T-cell (primary cell): Measurements from ENCODE around the gene BTG4. TPM values are rescaled to one million over a fixed set of nuclear protein-coding genes. Genes with fewer than 3 reads are reported as not detected.
A peak's percentile ranks its signal among the peaks of the same experiment; 100 is the strongest.

ENCODE experiments used
- ATAC-seq, 4 experiments: fragments of 200-7000 bp in 3 of 4; fragments of 150-1000 bp in 1 of 4; cut with Tn5 transposase; replicated peaks in 1 of 4; 1 replicate in 3 of 4; 2 replicates in 1 of 4; pipeline ENCODE4 v1.10.0; 2021; ENCODE audit warnings: moderate library complexity in 3 of 4, mild to moderate bottlenecking in 2 of 4, moderate number of reproducible peaks in 1 of 4
- CTCF ChIA-PET, 2 donors: fragments of 300-600 bp; sonication (Branson Sonifier 250); formaldehyde crosslinking; loops; one replicate each; lab custom pipeline; 2022; ENCODE audit warnings: antibody characterized with exemption in 2 of 2; lab: Charles Lee
- POLR2A ChIA-PET, 2 donors: fragments of 300-600 bp; sonication (Branson Sonifier 250); formaldehyde crosslinking; loops; one replicate each; lab custom pipeline; 2022; ENCODE audit warnings: antibody characterized with exemption in 2 of 2; lab: Charles Lee
- DNase-seq, 35 experiments: peaks; one replicate each; pipeline versions ENCODE4 v3.0.0 to v3.0.0-alpha.2; 2013 to 2023
- H3K27ac ChIP-seq: one replicate; pipeline ENCODE4 v1.5.1; 2013; ENCODE audit warnings: low read length
- H3K27me3 ChIP-seq, 2 experiments: replicated peaks in 1 of 2; 1 replicate in 1 of 2; 2 replicates in 1 of 2; pipeline versions ENCODE4 v1.6.1 to v1.7.0; 2013; ENCODE audit warnings: low read length in 1 of 2, mixed read lengths in 1 of 2; ENCODE audit not compliant: control insufficient read depth in 2 of 2, insufficient read depth in 2 of 2; ENCODE audit errors: extremely low read depth in 1 of 2
- H3K36me3 ChIP-seq, 2 donors: 1 replicate in 1 of 2; 2 replicates in 1 of 2; pipeline versions ENCODE4 v1.6.1 to v1.7.0; 2013; ENCODE audit warnings: low read length in 1 of 2; ENCODE audit not compliant: control insufficient read depth in 2 of 2, insufficient read depth in 1 of 2; ENCODE audit errors: extremely low read depth in 1 of 2
- H3K4me1 ChIP-seq, 2 experiments: 1 replicate in 1 of 2; 2 replicates in 1 of 2; pipeline versions ENCODE4 v1.6.1 to v1.7.0; 2013; ENCODE audit warnings: low read length in 2 of 2, mixed read lengths in 1 of 2; ENCODE audit not compliant: insufficient read depth in 2 of 2, control insufficient read depth in 1 of 2; ENCODE audit errors: extremely low read depth in 1 of 2
- H3K4me3 ChIP-seq, 2 donors: 1 replicate in 1 of 2; 2 replicates in 1 of 2; pipeline versions ENCODE4 v1.5.1 to v1.7.0; 2013; ENCODE audit warnings: mild to moderate bottlenecking in 2 of 2, low read length in 1 of 2, moderate library complexity in 1 of 2; ENCODE audit not compliant: control insufficient read depth in 1 of 2; ENCODE audit errors: extremely low read depth in 1 of 2
- H3K9me3 ChIP-seq: 2 replicates; pipeline ENCODE4 v1.7.0; 2013
- H3K27ac Mint-ChIP-seq, 2 donors: one replicate each; pipeline ENCODE4 v1.8.0; 2020 to 2021; ENCODE audit warnings: mild to moderate bottlenecking in 2 of 2, mixed read lengths in 2 of 2
- H3K27me3 Mint-ChIP-seq, 2 donors: one replicate each; pipeline ENCODE4 v1.8.0; 2021 to 2022; ENCODE audit warnings: mixed read lengths in 2 of 2
- H3K36me3 Mint-ChIP-seq: one replicate; pipeline ENCODE4 v1.8.0; 2021; ENCODE audit warnings: mixed read lengths
- H3K4me1 Mint-ChIP-seq, 3 donors: one replicate each; pipeline ENCODE4 v1.8.0; 2020 to 2022; ENCODE audit warnings: mixed read lengths in 3 of 3, mild to moderate bottlenecking in 1 of 3
- H3K4me3 Mint-ChIP-seq, 3 donors: one replicate each; pipeline ENCODE4 v1.8.0; 2020 to 2022; ENCODE audit warnings: mild to moderate bottlenecking in 3 of 3, mixed read lengths in 3 of 3, moderate library complexity in 3 of 3
- H3K9me3 Mint-ChIP-seq, 3 donors: one replicate each; pipeline ENCODE4 v1.8.0; 2020 to 2022; ENCODE audit warnings: mixed read lengths in 3 of 3
- WGBS: methylation state at CpG from one replicate; pipeline ENCODE4 v1.1.5; 2013; ENCODE audit warnings: missing lambda C conversion rate; ENCODE audit not compliant: insufficient coverage; 5-methylcytosine and 5-hydroxymethylcytosine counted together
- total RNA-seq, 35 experiments: library from RNA in 6 of 35; stranded (reverse) in 6 of 35; fragments of 120-200 nt in 1 of 35; gene quantifications; one replicate each; pipeline versions ENCODE4 v1.2.1 to v1.2.4 and lab custom pipeline; 2013 to 2026

Gene BTG4
- total RNA-seq, 5 donors from 2014 or later (not counting 1 experiment from before 2014, with no cell fraction given) = not detected

DNA sequence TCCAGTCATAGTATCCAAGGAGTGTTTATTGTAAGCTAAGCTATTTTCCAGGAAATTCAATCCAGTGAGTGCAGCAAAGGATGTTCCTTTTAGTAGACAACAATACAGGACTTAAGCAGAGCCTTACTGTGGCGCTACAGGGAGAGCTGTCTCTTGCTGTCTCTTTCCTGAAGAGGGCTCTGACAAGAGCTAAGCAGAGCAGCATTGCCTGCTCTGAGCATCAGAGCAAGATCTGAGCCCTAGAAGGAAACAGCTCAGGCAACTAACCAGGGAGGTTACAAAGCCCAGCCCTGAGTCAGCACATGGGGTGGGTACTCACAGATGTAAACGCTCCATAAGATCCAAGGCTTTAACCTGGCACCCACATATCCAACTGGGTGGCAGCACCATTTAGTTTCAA is 36.3 kb upstream of the BTG4 start:
- ChIA-PET POLR2A (no interaction called here), CTCF (no interaction called here)
- Histone ChIP-seq H3K36me3 (no peaks in the 10 kb centered on the region), H3K27me3 (peaks cover 0 to 6% of the 10 kb centered on the region in 2 experiments), H3K4me3 (no peak overlapping the region), H3K4me1 (no peaks in the 10 kb centered on the region), H3K9me3 (no peaks in the 10 kb centered on the region), H3K27ac (no peak overlapping the region)
- DNase-seq (no peak), ATAC-seq (no peak)
- H3K27ac Mint-ChIP-seq = no peak overlapping the region
- H3K27me3 Mint-ChIP-seq = peaks cover 7 to 32% of the 10 kb centered on the region in 2 donors
- no CpG with 5 or more reads among the region's 2 CpGs for WGBS
- H3K9me3 Mint-ChIP-seq = no peaks in the 10 kb centered on the region
- no peak overlapping the region for H3K4me3 Mint-ChIP-seq
- H3K36me3 Mint-ChIP-seq = no peaks in the 10 kb centered on the region
- H3K4me1 Mint-ChIP-seq = no peaks in the 10 kb centered on the region

DNA sequence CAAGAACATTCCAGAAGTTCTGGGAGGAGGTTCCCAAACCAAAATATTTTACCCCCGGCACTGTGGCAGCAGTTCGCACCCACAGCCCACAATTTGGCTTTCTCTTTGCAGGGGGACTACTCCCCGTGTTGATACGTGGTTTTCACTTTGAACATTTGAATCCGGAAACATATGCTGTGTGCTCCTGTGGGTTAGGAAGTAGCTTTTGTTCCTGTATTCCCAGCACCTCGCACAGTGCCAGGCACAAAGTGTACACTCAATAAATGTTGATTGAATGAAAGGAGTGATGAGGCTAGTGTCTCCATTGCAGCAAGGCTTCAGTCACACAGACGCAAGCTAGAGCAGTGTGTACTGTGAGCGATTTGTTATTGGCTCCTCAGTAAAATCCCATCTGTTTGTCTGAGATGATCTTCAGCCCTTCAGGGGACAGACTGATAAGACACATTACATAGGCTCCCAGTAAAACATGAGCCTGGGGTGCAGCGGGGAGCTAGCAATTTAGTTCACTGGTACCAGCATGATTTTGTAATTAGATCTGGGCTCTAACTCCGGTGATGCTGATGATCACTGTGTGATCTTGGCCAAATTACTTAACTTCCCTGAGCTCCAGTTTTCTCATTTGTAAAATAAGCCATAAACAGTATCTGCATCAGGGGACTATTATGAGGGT is 30.6 kb upstream of the BTG4 start:
- ATAC-seq = no peak
- ChIA-PET POLR2A (no interaction called here), CTCF (interaction anchor here (0.7 to 0.9 kb wide), 3 partner anchors 9 to 299 kb away, joined by 3 read pairs; no protein-coding TSS in a partner anchor)
- H3K9me3 Mint-ChIP-seq = no peaks in the 10 kb centered on the region
- no peak overlapping the region for H3K27ac Mint-ChIP-seq
- Histone ChIP-seq H3K9me3 (no peaks in the 10 kb centered on the region), H3K36me3 (no peaks in the 10 kb centered on the region), H3K4me1 (peaks cover 12 to 26% of the 10 kb centered on the region in 2 experiments), H3K27me3 (peaks cover 0 to 32% of the 10 kb centered on the region in 2 experiments), H3K27ac (no peak overlapping the region), H3K4me3 (no peak overlapping the region)
- no peaks in the 10 kb centered on the region for H3K36me3 Mint-ChIP-seq
- H3K4me1 Mint-ChIP-seq = peaks cover 22 to 38% (median 29%) of the 10 kb centered on the region in 3 donors
- H3K4me3 Mint-ChIP-seq = peak overlapping the region in 1 of 3 donors; percentile 86
- DNase-seq = peak in 1 of 35 experiments; percentile 13
- WGBS = 53% methylated on average over 7 of the region's 10 CpGs
- peaks cover 20 to 67% of the 10 kb centered on the region in 2 donors for H3K27me3 Mint-ChIP-seq

DNA sequence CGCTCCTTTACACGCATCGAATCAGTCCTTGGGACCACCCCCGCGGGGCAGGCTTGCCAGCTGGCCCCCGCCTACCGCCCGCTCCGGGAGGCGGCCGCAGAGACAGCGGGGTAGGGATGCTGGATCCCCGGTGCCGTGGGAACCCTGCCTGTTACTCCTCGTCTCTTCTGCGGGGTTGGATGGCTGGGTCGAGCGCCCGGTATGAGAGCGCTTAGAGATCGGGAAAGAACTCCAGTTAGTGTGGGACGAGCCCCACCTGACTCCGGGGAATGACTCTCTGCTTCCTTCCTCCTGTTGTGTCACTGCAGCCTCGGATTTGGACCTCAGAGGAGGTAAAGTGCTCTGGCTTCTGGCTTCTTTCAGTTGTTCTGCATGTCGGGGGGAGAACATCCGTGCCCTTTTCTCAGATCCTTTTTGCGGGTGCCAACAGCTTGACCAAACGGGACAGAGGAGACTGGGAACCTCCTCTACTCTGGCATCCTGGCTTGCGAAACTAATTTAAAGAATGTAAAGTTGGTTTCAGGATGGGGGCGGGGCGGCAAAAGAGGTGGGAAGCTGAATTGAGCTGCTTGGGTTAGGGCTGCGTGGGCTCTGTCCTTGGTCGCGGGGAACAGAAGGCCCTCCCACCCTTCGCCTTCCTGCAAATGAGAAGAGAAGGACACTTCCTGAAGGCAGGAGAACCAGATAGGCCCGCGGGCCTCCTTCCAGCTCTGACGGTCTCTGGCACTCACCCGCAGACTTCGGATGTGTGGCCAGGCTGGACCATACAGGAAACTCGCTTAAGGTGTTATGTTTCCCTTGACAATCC is 29.3 kb upstream of the BTG4 start:
- ATAC-seq = peak in 2 of 4 experiments; percentile 10 to 13
- ChIA-PET CTCF (interaction anchor here (0.5 to 0.7 kb wide), 2 partner anchors 10 to 685 kb away, joined by 3 to 4 read pairs; no protein-coding TSS in a partner anchor), POLR2A (no interaction called here)
- H3K27me3 ChIP-seq = peaks cover 0 to 32% of the 10 kb centered on the region in 2 experiments
- H3K4me1 Mint-ChIP-seq = peaks cover 22 to 38% (median 29%) of the 10 kb centered on the region in 3 donors
- no peaks in the 10 kb centered on the region for H3K9me3 ChIP-seq
- no peaks in the 10 kb centered on the region for H3K36me3 ChIP-seq
- peaks cover 27 to 73% of the 10 kb centered on the region in 2 donors for H3K27me3 Mint-ChIP-seq
- H3K4me3 Mint-ChIP-seq = peak overlapping the region; percentile 67 to 86 (median 67)
- H3K36me3 Mint-ChIP-seq = no peaks in the 10 kb centered on the region
- no peak overlapping the region for H3K27ac ChIP-seq
- H3K9me3 Mint-ChIP-seq = no peaks in the 10 kb centered on the region
- WGBS = 10% methylated on average over 33 of the region's 41 CpGs
- peak in 1 of 35 experiments; percentile 8 for DNase-seq
- H3K4me3 ChIP-seq = peak overlapping the region; percentile 41 to 78
- H3K4me1 ChIP-seq = peaks cover 12 to 26% of the 10 kb centered on the region in 2 experiments
- H3K27ac Mint-ChIP-seq = no peak overlapping the region

DNA sequence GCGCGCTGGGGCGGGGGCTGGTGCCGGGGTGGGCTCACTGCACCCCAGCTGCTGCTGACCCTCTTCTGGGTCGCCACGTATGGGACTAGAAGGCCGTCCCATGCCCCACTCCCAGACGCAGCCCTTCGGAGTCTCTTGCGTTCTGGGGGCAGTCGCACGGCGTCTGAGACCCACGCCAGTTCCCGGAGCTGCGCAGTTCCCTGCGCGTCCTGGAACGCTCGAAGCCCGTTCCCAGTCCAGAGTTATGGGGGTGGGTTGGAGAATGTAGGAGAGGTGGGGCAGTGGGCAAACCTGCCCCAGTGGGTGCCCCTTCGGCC is 28.7 kb upstream of the BTG4 start:
- Histone ChIP-seq H3K27ac (no peak overlapping the region), H3K9me3 (no peaks in the 10 kb centered on the region), H3K27me3 (peaks cover 0 to 32% of the 10 kb centered on the region in 2 experiments), H3K4me3 (peak overlapping the region; percentile 41 to 78), H3K4me1 (peaks cover 12 to 26% of the 10 kb centered on the region in 2 experiments), H3K36me3 (no peaks in the 10 kb centered on the region)
- no peak overlapping the region for H3K27ac Mint-ChIP-seq
- CTCF ChIA-PET = no interaction called here
- H3K4me3 Mint-ChIP-seq = peak overlapping the region in 2 of 3 donors; percentile 67 to 86
- no peaks in the 10 kb centered on the region for H3K36me3 Mint-ChIP-seq
- ATAC-seq = peak; percentile 4 to 23 (median 7)
- peaks cover 22 to 38% (median 29%) of the 10 kb centered on the region in 3 donors for H3K4me1 Mint-ChIP-seq
- WGBS = under 1% methylated on average over 14 of the region's 22 CpGs
- peak in 1 of 35 experiments; percentile 11 for DNase-seq
- POLR2A ChIA-PET = no interaction called here
- no peaks in the 10 kb centered on the region for H3K9me3 Mint-ChIP-seq
- H3K27me3 Mint-ChIP-seq = peaks cover 32 to 76% of the 10 kb centered on the region in 2 donors

DNA sequence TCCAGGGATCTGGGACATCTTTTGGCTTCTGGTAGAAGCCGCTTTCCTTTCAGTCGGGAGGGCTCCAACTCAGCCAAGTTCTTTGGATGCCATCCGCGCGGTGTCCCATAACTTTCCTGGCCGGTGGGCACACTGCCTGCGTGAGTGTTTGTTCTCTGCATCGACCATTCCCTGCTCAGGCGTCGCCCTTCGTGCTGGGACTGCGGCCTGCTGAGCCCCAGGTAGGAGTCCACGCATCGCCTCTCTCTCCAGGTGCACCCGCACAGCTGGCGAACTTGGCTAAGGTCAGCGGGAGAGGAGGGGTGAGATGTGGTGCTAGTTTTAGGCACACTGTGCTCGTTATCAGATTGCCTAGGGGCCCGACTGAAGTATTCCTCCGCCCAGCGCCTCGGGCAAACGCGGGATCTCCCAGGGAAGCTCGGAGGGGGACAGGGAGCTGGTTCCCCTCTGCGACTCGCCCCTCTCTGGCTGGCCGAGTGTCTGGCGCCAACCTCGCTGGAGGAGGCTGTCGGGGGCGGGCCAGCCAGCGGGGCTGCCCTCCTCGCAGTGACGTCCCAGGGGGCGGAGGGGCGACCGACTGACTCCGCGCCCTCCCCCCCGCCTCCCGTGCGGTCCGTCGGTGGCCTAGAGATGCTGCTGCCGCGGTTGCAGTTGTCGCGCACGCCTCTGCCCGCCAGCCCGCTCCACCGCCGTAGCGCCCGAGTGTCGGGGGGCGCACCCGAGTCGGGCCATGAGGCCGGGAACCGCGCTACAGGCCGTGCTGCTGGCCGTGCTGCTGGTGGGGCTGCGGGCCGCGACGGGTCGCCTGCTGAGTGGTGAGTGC is 28.1 kb upstream of the BTG4 start, which contains the start of gene LAYN:
Gene LAYN (plus strand): TSS at position 607 of the 823 bp plus-strand sequence. CDS start 124 bp downstream, at position 731.
- H3K27me3 ChIP-seq = peaks cover 0 to 32% of the 10 kb centered on the region in 2 experiments
- no peak within 1 kb of the TSS for H3K27ac ChIP-seq

More for the DNA sequence above, 28.1 kb upstream of the BTG4 start, which contains the start of gene LAYN:
- ATAC-seq (peak; percentile 47 to 64 (median 54)), DNase-seq (peak in 25 of 35 experiments; percentile 11 to 55 (median 31))
- ChIA-PET CTCF (no interaction called here), POLR2A (no interaction called here)
- peaks cover 32 to 76% of the 10 kb centered on the region in 2 donors for H3K27me3 Mint-ChIP-seq
- no peaks in the 10 kb centered on the region for H3K36me3 ChIP-seq
- H3K4me1 Mint-ChIP-seq = peaks cover 22 to 38% (median 29%) of the 10 kb centered on the region in 3 donors
- H3K9me3 ChIP-seq = no peaks in the 10 kb centered on the region
- WGBS = 14% methylated on average over 70 of the region's 70 CpGs
- peaks cover 12 to 26% of the 10 kb centered on the region in 2 experiments for H3K4me1 ChIP-seq
- H3K27ac Mint-ChIP-seq = peak within 1 kb of the TSS; percentile 55 to 88
- H3K4me3 Mint-ChIP-seq = peak within 1 kb of the TSS; percentile 67 to 86 (median 67)
- H3K36me3 Mint-ChIP-seq = no peaks in the 10 kb centered on the region
- H3K4me3 ChIP-seq = peak within 1 kb of the TSS; percentile 41 to 78
- no peaks in the 10 kb centered on the region for H3K9me3 Mint-ChIP-seq
